ENCODE results near the gene PALLD.

Gene PALLD

GRCh38 chr4:168679819-168680218 is 183.0 kb downstream of the PALLD start:
- H3K36me3 ChIP-seq (ENCODE audit: control insufficient read depth, insufficient read depth, low read length) = no peaks in the 10 kb centered on the region
- no peaks in the 10 kb centered on the region for H3K27me3 ChIP-seq (ENCODE audit: control insufficient read depth, insufficient read depth, low read length)
- H3K4me1 ChIP-seq (ENCODE audit: control insufficient read depth, insufficient read depth, low read length) = peaks cover 3% of the 10 kb centered on the region
- no peak overlapping the region for H3K4me3 ChIP-seq (ENCODE audit: low read depth, low read length)
- H3K9ac ChIP-seq (ENCODE audit: low read depth, low read length) = no peak overlapping the region
- no peaks in the 10 kb centered on the region for H3K9me3 ChIP-seq (ENCODE audit: control insufficient read depth, insufficient read depth, low read length)

DNA sequence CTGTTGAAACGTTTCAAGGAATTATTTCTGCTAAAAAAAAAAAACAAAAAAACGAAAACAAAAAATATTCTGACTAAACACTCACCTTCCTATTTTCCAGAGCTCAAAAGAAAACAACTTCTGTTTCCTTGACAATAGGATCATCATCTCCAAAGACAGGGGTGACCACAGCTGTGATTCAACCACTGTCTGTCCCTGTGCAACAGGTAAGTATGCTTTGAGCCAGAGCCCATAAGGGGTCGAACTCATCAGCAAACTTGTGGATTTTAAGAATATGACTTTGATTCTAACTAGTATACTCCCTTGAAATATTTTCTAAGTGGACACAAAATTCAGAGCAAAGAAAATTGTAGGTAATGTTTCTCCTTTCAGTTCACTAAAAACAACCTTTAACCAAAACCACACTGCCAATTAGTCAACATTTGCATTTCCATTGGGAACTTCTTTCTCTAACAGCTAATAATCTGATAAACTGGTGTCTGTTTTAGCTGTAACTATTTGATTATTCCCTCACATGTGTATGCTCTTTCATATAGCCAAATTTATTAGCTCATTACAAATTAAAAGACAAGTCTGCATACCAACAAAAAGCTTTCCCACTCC is 186.1 kb downstream of the PALLD start:
- H3K4me3 ChIP-seq (ENCODE audit: low read depth, low read length) = no peak overlapping the region
- H3K4me1 ChIP-seq (ENCODE audit: control insufficient read depth, insufficient read depth, low read length) = peaks cover 3% of the 10 kb centered on the region
- no peaks in the 10 kb centered on the region for H3K9me3 ChIP-seq (ENCODE audit: control insufficient read depth, insufficient read depth, low read length)
- no peak overlapping the region for H3K9ac ChIP-seq (ENCODE audit: low read depth, low read length)
- H3K27me3 ChIP-seq (ENCODE audit: control insufficient read depth, insufficient read depth, low read length) = no peaks in the 10 kb centered on the region
- H3K36me3 ChIP-seq (ENCODE audit: control insufficient read depth, insufficient read depth, low read length) = no peaks in the 10 kb centered on the region

- Histone ChIP-seq H3K4me1 (ENCODE audit: control insufficient read depth, insufficient read depth, low read length) (peaks cover 3% of the 10 kb centered on the region), H3K36me3 (ENCODE audit: control insufficient read depth, insufficient read depth, low read length) (no peaks in the 10 kb centered on the region), H3K9me3 (ENCODE audit: control insufficient read depth, insufficient read depth, low read length) (no peaks in the 10 kb centered on the region), H3K4me3 (ENCODE audit: low read depth, low read length) (no peak overlapping the region), H3K27me3 (ENCODE audit: control insufficient read depth, insufficient read depth, low read length) (no peaks in the 10 kb centered on the region), H3K9ac (ENCODE audit: low read depth, low read length) (no peak overlapping the region)
These were observed 186.7 kb downstream of the PALLD start for GRCh38 chr4:168683595-168683994.

DNA sequence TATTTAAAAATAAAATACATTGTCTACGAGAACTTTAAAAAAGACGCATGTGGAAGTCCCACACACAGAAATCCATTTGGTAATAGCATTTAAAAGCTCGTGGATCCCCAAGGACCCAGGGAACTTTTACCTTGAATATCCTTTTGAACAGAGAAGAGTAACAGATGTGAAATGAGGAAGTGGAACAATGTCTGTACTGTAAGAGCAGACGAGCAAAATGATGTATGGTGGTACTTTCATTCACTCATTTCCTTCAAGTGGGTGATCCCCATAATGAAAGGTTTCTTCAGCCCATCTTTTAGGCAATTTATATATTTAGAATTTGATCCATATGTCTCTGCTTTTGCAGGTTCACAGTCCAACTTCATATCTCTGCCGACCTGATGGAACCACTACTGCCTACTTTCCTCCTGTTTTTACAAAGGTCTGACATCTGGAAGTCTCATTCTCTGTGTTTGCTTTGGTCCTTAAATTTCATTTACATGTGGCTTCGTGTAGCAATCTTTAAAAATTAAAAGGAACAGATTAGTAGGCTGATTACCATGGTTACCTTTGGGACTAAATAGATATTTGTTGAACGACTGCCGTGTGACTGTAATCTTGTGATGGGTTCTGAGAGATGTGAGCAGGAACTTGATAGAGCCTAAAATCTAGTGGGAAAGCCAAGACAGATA is 188.4 kb downstream of the PALLD start:
- H3K4me1 ChIP-seq (ENCODE audit: control insufficient read depth, insufficient read depth, low read length) = peaks cover 3% of the 10 kb centered on the region
- H3K9me3 ChIP-seq (ENCODE audit: control insufficient read depth, insufficient read depth, low read length) = no peaks in the 10 kb centered on the region
- H3K9ac ChIP-seq (ENCODE audit: low read depth, low read length) = no peak overlapping the region
- no peaks in the 10 kb centered on the region for H3K36me3 ChIP-seq (ENCODE audit: control insufficient read depth, insufficient read depth, low read length)
- H3K4me3 ChIP-seq (ENCODE audit: low read depth, low read length) = no peak overlapping the region
- no peaks in the 10 kb centered on the region for H3K27me3 ChIP-seq (ENCODE audit: control insufficient read depth, insufficient read depth, low read length)

DNA sequence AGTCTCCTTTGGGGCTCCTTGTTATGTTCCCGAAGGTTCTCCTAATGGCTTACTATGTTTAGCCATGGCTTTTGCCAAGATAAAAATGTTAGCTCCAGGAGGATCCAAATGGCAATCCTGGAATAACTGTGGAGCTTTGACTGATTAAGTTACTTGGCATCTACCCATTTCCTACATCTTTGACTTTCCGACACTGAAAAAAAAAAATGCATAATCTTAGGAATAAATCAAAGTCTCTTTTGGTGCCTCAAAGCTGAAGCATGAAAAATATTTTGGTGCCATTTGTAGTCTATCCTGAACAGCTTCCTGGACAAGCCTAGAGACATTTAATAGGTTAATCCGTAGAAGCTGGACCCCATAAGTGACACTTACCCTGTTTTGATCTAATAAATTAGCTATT is 191.7 kb downstream of the PALLD start:
- no peaks in the 10 kb centered on the region for H3K36me3 ChIP-seq (ENCODE audit: control insufficient read depth, insufficient read depth, low read length)
- no peak overlapping the region for H3K4me3 ChIP-seq (ENCODE audit: low read depth, low read length)
- no peaks in the 10 kb centered on the region for H3K9me3 ChIP-seq (ENCODE audit: control insufficient read depth, insufficient read depth, low read length)
- no peaks in the 10 kb centered on the region for H3K4me1 ChIP-seq (ENCODE audit: control insufficient read depth, insufficient read depth, low read length)
- no peak overlapping the region for H3K9ac ChIP-seq (ENCODE audit: low read depth, low read length)
- H3K27me3 ChIP-seq (ENCODE audit: control insufficient read depth, insufficient read depth, low read length) = no peaks in the 10 kb centered on the region

DNA sequence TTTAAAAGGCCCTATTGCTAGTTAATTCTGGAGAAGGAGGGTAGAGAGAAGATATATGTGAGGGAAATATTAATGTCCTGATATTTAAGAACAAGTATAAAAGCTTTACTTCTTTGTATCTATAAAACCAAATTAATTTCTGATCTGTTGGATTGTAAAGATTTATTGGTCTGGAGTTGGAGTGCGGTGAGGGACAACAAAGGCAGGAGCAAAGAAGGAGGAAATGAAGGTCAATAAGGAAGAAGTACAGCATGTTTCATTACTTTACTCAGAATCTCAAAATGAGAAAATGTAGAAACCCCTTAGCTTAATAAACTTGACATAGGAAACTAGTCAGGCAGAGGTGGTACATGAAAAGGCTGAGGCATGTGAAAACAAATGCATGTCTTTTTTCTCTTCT is 192.9 kb downstream of the PALLD start:
- no peak overlapping the region for H3K4me3 ChIP-seq (ENCODE audit: low read depth, low read length)
- no peaks in the 10 kb centered on the region for H3K27me3 ChIP-seq (ENCODE audit: control insufficient read depth, insufficient read depth, low read length)
- no peak overlapping the region for H3K9ac ChIP-seq (ENCODE audit: low read depth, low read length)
- H3K36me3 ChIP-seq (ENCODE audit: control insufficient read depth, insufficient read depth, low read length) = no peaks in the 10 kb centered on the region
- no peaks in the 10 kb centered on the region for H3K4me1 ChIP-seq (ENCODE audit: control insufficient read depth, insufficient read depth, low read length)
- no peaks in the 10 kb centered on the region for H3K9me3 ChIP-seq (ENCODE audit: control insufficient read depth, insufficient read depth, low read length)

GRCh38 chr4:168690199-168690598 is 193.3 kb downstream of the PALLD start:
- H3K4me3 ChIP-seq (ENCODE audit: low read depth, low read length) = no peak overlapping the region
- no peaks in the 10 kb centered on the region for H3K27me3 ChIP-seq (ENCODE audit: control insufficient read depth, insufficient read depth, low read length)
- no peak overlapping the region for H3K9ac ChIP-seq (ENCODE audit: low read depth, low read length)
- no peaks in the 10 kb centered on the region for H3K9me3 ChIP-seq (ENCODE audit: control insufficient read depth, insufficient read depth, low read length)
- no peaks in the 10 kb centered on the region for H3K36me3 ChIP-seq (ENCODE audit: control insufficient read depth, insufficient read depth, low read length)
- H3K4me1 ChIP-seq (ENCODE audit: control insufficient read depth, insufficient read depth, low read length) = no peaks in the 10 kb centered on the region

DNA sequence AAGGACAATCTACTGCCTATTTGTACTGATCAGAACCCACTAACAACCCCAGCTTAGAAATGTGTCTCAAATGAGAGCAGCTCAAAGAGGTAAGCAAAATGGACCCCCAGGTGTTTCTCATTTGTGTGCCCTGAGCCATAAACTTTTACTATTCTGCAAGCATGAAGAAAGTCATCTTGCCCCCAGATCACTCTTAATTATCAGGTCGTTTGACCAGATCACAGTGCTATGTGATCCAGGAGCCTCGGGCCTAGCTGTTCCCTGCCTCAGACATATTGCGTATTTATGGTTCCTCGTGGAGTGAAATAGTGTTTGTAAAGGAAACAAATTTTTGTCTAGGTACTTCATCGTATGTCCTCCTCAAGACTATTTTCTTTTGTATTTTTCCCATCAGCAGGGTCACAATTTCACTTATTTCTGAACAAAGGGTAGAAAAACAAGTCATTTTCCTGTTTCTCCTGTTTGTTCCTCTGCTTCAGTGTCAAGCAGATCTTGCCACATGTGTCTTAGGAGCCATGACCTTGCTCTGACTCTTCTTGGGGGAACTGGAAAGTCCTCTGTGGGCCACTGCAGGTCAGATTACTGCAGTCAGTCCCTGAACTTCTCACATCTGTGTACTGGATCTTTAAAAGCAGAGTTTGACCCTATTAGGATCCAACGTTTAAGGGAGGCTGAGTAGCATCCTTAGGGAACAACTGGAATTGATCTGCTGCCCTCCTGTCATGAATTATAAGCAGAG is 194.9 kb downstream of the PALLD start:
- Histone ChIP-seq H3K9me3 (ENCODE audit: control insufficient read depth, insufficient read depth, low read length) (no peaks in the 10 kb centered on the region), H3K9ac (ENCODE audit: low read depth, low read length) (no peak overlapping the region), H3K36me3 (ENCODE audit: control insufficient read depth, insufficient read depth, low read length) (no peaks in the 10 kb centered on the region), H3K27me3 (ENCODE audit: control insufficient read depth, insufficient read depth, low read length) (no peaks in the 10 kb centered on the region), H3K4me1 (ENCODE audit: control insufficient read depth, insufficient read depth, low read length) (no peaks in the 10 kb centered on the region), H3K4me3 (ENCODE audit: low read depth, low read length) (no peak overlapping the region)

DNA sequence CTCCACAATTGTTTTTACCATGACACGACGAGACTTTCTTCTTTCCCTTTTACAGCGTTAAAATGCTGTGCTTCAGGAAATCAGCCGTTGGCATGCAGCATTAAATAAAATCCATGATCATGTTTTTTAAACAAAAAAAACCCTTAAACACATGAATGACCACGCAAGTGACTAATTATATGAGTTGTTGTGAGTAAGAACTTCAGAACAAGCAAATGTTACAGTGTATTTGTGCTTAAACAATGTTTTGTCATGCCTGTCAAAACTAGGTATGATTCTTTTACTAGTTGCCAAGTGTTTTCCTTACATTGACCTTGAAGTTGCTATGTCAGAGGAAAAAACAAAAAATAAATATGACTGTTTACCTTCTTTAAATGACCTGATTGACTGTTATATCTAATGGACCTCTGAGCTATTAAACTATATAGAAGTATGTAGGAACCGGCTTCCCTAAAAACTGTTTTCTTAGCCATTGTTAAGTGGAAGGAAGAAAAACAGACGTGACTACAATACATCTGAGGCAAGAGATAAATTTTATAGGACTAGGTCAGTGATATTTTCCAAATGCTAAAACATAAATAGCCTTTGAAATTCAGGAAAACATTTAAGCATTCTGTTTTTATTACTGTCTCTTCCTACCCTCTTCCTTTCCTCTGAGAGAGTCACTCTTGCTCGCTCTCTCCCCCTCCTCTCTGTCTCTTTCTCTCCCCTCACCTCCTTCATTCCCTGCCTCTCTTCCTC is 197.1 kb downstream of the PALLD start:
- H3K27me3 ChIP-seq (ENCODE audit: control insufficient read depth, insufficient read depth, low read length) = no peaks in the 10 kb centered on the region
- no peaks in the 10 kb centered on the region for H3K4me1 ChIP-seq (ENCODE audit: control insufficient read depth, insufficient read depth, low read length)
- H3K36me3 ChIP-seq (ENCODE audit: control insufficient read depth, insufficient read depth, low read length) = no peaks in the 10 kb centered on the region
- H3K4me3 ChIP-seq (ENCODE audit: low read depth, low read length) = no peak overlapping the region
- no peak overlapping the region for H3K9ac ChIP-seq (ENCODE audit: low read depth, low read length)
- H3K9me3 ChIP-seq (ENCODE audit: control insufficient read depth, insufficient read depth, low read length) = no peaks in the 10 kb centered on the region

- no peak overlapping the region for H3K9ac ChIP-seq (ENCODE audit: low read depth, low read length)
- no peak overlapping the region for H3K4me3 ChIP-seq (ENCODE audit: low read depth, low read length)
- H3K36me3 ChIP-seq (ENCODE audit: control insufficient read depth, insufficient read depth, low read length) = no peaks in the 10 kb centered on the region
- H3K4me1 ChIP-seq (ENCODE audit: control insufficient read depth, insufficient read depth, low read length) = no peaks in the 10 kb centered on the region
- no peaks in the 10 kb centered on the region for H3K9me3 ChIP-seq (ENCODE audit: control insufficient read depth, insufficient read depth, low read length)
- H3K27me3 ChIP-seq (ENCODE audit: control insufficient read depth, insufficient read depth, low read length) = no peaks in the 10 kb centered on the region
These were observed 197.8 kb downstream of the PALLD start for GRCh38 chr4:168694667-168695066.

DNA sequence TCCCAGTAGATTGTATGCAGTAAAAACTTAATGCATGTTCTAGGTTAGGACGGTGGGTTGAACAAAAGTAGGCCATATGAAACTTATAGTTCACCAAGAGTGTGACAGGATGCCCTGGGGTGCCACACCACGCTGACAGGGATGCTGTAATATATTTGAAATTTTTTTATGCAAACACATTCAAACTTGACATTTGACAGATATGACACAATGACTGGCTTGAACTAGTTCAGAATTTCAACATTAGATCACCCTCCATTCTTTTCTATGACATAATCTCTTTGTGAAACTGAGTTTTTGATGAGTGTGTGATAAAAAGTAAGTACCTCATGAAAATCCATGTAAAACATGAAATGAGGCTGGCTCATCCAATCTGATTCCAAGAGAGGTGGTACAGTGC is 198.4 kb downstream of the PALLD start:
- Histone ChIP-seq H3K4me1 (ENCODE audit: control insufficient read depth, insufficient read depth, low read length) (no peaks in the 10 kb centered on the region), H3K27me3 (ENCODE audit: control insufficient read depth, insufficient read depth, low read length) (no peaks in the 10 kb centered on the region), H3K9ac (ENCODE audit: low read depth, low read length) (no peak overlapping the region), H3K36me3 (ENCODE audit: control insufficient read depth, insufficient read depth, low read length) (no peaks in the 10 kb centered on the region), H3K4me3 (ENCODE audit: low read depth, low read length) (no peak overlapping the region), H3K9me3 (ENCODE audit: control insufficient read depth, insufficient read depth, low read length) (no peaks in the 10 kb centered on the region)
